ENCODE data around the gene GPR135. TPM values are rescaled to one million over a fixed set of nuclear protein-coding genes. Genes with fewer than 3 reads are reported as not detected.

GPR135 gene
- 0.65 TPM for polyA plus RNA-seq (2013, experiment 1 of 2)
- polyA plus RNA-seq (2013, experiment 2 of 2): 0.70 TPM

- no peaks in the 10 kb centered on the region for H3K36me3 ChIP-seq (ENCODE audit: insufficient read depth, low read length)
- H3K27ac ChIP-seq (ENCODE audit: low read depth, low read length): no peak within 1 kb of the TSS
- H3K4me3 ChIP-seq (ENCODE audit: low read length): peak within 1 kb of the TSS; percentile 71
- no peaks in the 10 kb centered on the region for H3K9me3 ChIP-seq (ENCODE audit: insufficient read depth, low read depth, low read length)
- 22% methylated on average over 40 of the region's 40 CpGs for WGBS
- peaks cover 49% of the 10 kb centered on the region for H3K27me3 ChIP-seq (ENCODE audit: insufficient read depth, low read length)
- H3K4me1 ChIP-seq (ENCODE audit: insufficient read depth, low read length): 0 out of 2 replicates have a peak, but pooled peaks cover 2% of the 10 kb centered on the region
- peak within 1 kb of the TSS; percentile 39; the same call in 1 of the 2 replicates for H3K9ac ChIP-seq (ENCODE audit: low read depth, low read length)
Observed at GRCh38 chr14:59465316-59466135, at the start of gene GPR135. TSS of gene GPR135 (minus strand) at chr14:59465380. CDS start at chr14:59465226, 154 bp downstream.

DNA sequence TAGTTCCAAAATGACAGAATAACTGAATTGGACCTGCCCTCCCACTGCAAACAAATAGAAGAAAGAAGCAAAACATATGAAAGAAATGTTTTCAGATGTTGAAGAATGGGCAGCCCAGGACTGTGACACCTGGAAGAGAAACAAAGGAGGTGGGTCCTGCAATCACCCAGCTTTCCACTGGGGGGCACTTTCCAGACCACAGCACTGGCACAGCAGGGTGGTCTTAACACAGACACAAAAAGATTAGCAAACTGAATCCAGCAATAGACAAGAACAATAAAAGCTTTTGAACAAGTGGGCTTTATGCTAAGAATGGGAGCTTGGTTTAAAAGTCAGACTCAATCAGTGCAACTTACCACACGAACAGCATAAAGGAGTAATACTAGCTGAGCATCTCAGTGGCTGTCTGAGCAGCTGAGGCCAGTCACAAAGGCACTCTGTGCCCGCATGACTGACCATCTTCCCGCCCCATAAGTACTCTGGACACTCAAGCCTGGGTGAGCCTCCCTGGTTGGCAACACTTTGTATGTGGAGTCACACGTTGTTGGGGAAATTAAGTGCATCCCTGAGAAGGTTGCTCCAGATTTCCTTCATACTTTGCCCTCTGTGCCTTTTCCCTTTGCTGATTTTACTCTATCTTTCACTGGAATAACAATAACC lies 46.9 kb upstream of the GPR135 start:
- H3K9me3 ChIP-seq (ENCODE audit: insufficient read depth, low read depth, low read length): peaks cover 4% of the 10 kb centered on the region; the same call in 1 of the 2 replicates
- H3K27me3 ChIP-seq (ENCODE audit: insufficient read depth, low read length): no peaks in the 10 kb centered on the region
- H3K27ac ChIP-seq (ENCODE audit: low read depth, low read length): no peak overlapping the region
- WGBS: 81% methylated on average over 4 of the region's 4 CpGs
- no peaks in the 10 kb centered on the region for H3K36me3 ChIP-seq (ENCODE audit: insufficient read depth, low read length)
- H3K4me3 ChIP-seq (ENCODE audit: low read length): no peak overlapping the region
- no peak overlapping the region for H3K9ac ChIP-seq (ENCODE audit: low read depth, low read length)
- H3K4me1 ChIP-seq (ENCODE audit: insufficient read depth, low read length): peaks cover 6% of the 10 kb centered on the region; the same call in 1 of the 2 replicates

DNA sequence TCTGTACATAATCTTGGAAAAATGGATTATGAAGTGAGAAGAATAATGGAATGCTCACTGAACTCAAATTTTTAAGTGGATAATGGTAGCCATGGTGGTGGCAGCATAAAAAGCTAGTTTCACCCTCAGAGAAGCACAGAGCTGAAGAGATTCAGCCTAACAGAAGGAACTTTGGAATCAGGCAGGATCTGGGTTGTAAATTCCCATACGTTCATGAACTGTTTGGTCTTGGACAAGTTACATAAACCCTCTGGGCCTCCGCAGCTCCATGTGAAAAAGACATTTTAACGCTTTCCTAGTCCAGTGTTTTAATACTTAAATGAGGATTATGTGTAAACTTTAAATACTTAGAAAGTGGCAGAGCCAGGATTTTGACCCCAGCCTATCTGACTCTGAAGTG lies 45.8 kb upstream of the GPR135 start:
- H3K36me3 ChIP-seq (ENCODE audit: insufficient read depth, low read length): no peaks in the 10 kb centered on the region
- H3K27ac ChIP-seq (ENCODE audit: low read depth, low read length): no peak overlapping the region
- no peak overlapping the region for H3K9ac ChIP-seq (ENCODE audit: low read depth, low read length)
- H3K4me1 ChIP-seq (ENCODE audit: insufficient read depth, low read length): peaks cover 6% of the 10 kb centered on the region; the same call in 1 of the 2 replicates
- no peak overlapping the region for H3K4me3 ChIP-seq (ENCODE audit: low read length)
- peaks cover 4% of the 10 kb centered on the region; the same call in 1 of the 2 replicates for H3K9me3 ChIP-seq (ENCODE audit: insufficient read depth, low read depth, low read length)
- 68% methylated on average over 3 of the region's 3 CpGs for WGBS
- no peaks in the 10 kb centered on the region for H3K27me3 ChIP-seq (ENCODE audit: insufficient read depth, low read length)

DNA sequence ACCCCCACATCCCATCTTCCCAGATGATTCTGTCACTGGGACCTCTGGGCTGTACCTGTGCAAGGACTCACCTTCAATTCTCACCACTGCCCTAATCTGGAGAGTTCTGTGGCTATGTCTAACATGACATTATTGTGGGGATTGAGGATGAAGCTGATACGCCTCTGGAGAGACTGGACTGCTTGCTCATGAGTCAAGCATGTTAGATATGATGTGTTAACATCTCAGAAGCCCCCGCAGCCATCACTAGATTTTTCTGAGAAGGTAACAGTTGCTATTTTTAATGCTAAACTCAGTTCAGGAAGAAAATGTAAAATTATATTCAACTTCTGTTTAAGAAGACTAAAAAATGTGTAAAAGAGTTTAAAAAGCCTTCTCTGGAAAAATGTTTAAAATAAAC lies 44.8 kb upstream of the GPR135 start:
- Histone ChIP-seq H3K27me3 (ENCODE audit: insufficient read depth, low read length) (no peaks in the 10 kb centered on the region), H3K9ac (ENCODE audit: low read depth, low read length) (no peak overlapping the region), H3K4me3 (ENCODE audit: low read length) (no peak overlapping the region), H3K9me3 (ENCODE audit: insufficient read depth, low read depth, low read length) (peaks cover 4% of the 10 kb centered on the region; the same call in 1 of the 2 replicates), H3K4me1 (ENCODE audit: insufficient read depth, low read length) (peaks cover 6% of the 10 kb centered on the region; the same call in 1 of the 2 replicates), H3K36me3 (ENCODE audit: insufficient read depth, low read length) (peaks cover under 1% of the 10 kb centered on the region; the same call in 1 of the 2 replicates), H3K27ac (ENCODE audit: low read depth, low read length) (no peak overlapping the region)
- WGBS: 95% methylated on average over 2 of the region's 2 CpGs

- H3K27me3 ChIP-seq (ENCODE audit: insufficient read depth, low read length): no peaks in the 10 kb centered on the region
- 92% methylated on average over 3 of the region's 3 CpGs for WGBS
- peaks cover 6% of the 10 kb centered on the region; the same call in 1 of the 2 replicates for H3K4me1 ChIP-seq (ENCODE audit: insufficient read depth, low read length)
- peaks cover 4% of the 10 kb centered on the region; the same call in 1 of the 2 replicates for H3K9me3 ChIP-seq (ENCODE audit: insufficient read depth, low read depth, low read length)
- H3K4me3 ChIP-seq (ENCODE audit: low read length): no peak overlapping the region
- H3K27ac ChIP-seq (ENCODE audit: low read depth, low read length): no peak overlapping the region
- H3K36me3 ChIP-seq (ENCODE audit: insufficient read depth, low read length): peaks cover 9% of the 10 kb centered on the region
- H3K9ac ChIP-seq (ENCODE audit: low read depth, low read length): no peak overlapping the region
Observed at GRCh38 chr14:59509101-59509500, 43.9 kb upstream of the GPR135 start.

GRCh38 chr14:59507752-59508103 lies 42.5 kb upstream of the GPR135 start:
- WGBS: 94% methylated on average over 3 of the region's 3 CpGs
- peaks cover 6% of the 10 kb centered on the region; the same call in 1 of the 2 replicates for H3K4me1 ChIP-seq (ENCODE audit: insufficient read depth, low read length)
- H3K9me3 ChIP-seq (ENCODE audit: insufficient read depth, low read depth, low read length): 0 out of 2 replicates have a peak, but pooled peaks cover under 1% of the 10 kb centered on the region
- no peaks in the 10 kb centered on the region for H3K27me3 ChIP-seq (ENCODE audit: insufficient read depth, low read length)
- H3K9ac ChIP-seq (ENCODE audit: low read depth, low read length): no peak overlapping the region
- H3K27ac ChIP-seq (ENCODE audit: low read depth, low read length): no peak overlapping the region
- H3K4me3 ChIP-seq (ENCODE audit: low read length): no peak overlapping the region
- peaks cover 22% of the 10 kb centered on the region for H3K36me3 ChIP-seq (ENCODE audit: insufficient read depth, low read length)

GRCh38 chr14:59507063-59507751 lies 42.0 kb upstream of the GPR135 start:
- Histone ChIP-seq H3K4me1 (ENCODE audit: insufficient read depth, low read length) (peaks cover 6% of the 10 kb centered on the region; the same call in 1 of the 2 replicates), H3K27me3 (ENCODE audit: insufficient read depth, low read length) (no peaks in the 10 kb centered on the region), H3K27ac (ENCODE audit: low read depth, low read length) (no peak overlapping the region), H3K9ac (ENCODE audit: low read depth, low read length) (no peak overlapping the region), H3K36me3 (ENCODE audit: insufficient read depth, low read length) (peaks cover 23% of the 10 kb centered on the region), H3K4me3 (ENCODE audit: low read length) (no peak overlapping the region), H3K9me3 (ENCODE audit: insufficient read depth, low read depth, low read length) (no peaks in the 10 kb centered on the region)

- WGBS: 90% methylated on average over 3 of the region's 4 CpGs
- Histone ChIP-seq H3K9ac (ENCODE audit: low read depth, low read length) (no peak overlapping the region), H3K36me3 (ENCODE audit: insufficient read depth, low read length) (peaks cover 61% of the 10 kb centered on the region), H3K4me1 (ENCODE audit: insufficient read depth, low read length) (0 out of 2 replicates have a peak, but pooled peaks cover 3% of the 10 kb centered on the region), H3K4me3 (ENCODE audit: low read length) (no peak overlapping the region), H3K27me3 (ENCODE audit: insufficient read depth, low read length) (no peaks in the 10 kb centered on the region), H3K27ac (ENCODE audit: low read depth, low read length) (no peak overlapping the region), H3K9me3 (ENCODE audit: insufficient read depth, low read depth, low read length) (no peaks in the 10 kb centered on the region)
Observed at GRCh38 chr14:59503256-59503655, 38.1 kb upstream of the GPR135 start.

DNA sequence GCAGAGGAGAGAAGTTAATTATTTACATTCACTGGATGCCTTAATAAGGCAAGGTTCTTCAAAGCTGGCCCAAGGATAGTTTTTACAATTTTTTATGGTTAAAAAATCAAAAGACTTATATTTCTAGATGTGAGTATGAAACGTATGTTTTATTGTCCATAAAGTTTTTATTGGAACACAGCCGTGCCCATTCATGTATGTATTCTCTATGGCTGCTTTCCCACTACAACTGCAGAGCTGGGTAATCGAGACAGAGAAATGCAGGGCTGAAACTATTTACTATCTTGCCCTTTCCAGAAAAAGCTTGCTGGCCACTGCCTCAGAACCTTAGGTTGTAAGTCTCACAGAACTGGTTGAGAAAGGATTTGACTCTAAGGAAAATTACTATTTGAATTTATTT lies 35.6 kb upstream of the GPR135 start:
- Histone ChIP-seq H3K36me3 (ENCODE audit: insufficient read depth, low read length) (peaks cover 84% of the 10 kb centered on the region), H3K9me3 (ENCODE audit: insufficient read depth, low read depth, low read length) (no peaks in the 10 kb centered on the region)
- WGBS: 98% methylated on average over 3 of the region's 3 CpGs

DNA sequence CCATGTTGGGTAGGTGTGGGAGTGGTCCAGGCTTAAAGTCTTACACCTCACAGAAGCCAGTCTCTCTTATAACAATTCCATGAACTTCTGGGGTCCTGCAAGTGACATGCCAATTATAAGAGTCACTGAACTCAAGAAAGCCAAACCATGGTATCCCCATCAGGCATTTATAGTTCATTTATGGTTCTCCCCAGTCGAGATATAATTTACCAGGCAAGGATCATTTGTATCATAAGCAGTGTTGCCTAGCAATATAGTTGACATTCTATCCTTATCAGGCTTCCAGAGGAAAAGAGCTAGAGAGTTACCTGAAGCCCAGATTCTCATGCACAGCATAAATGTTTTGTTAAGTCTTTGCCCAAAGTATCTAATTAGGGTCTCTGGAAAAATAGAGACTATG lies 27.2 kb upstream of the GPR135 start:
- Histone ChIP-seq H3K4me1 (ENCODE audit: insufficient read depth, low read length) (no peaks in the 10 kb centered on the region), H3K27ac (ENCODE audit: low read depth, low read length) (no peak overlapping the region), H3K4me3 (ENCODE audit: low read length) (no peak overlapping the region), H3K9me3 (ENCODE audit: insufficient read depth, low read depth, low read length) (0 out of 2 replicates have a peak, but pooled peaks cover 2% of the 10 kb centered on the region), H3K36me3 (ENCODE audit: insufficient read depth, low read length) (peaks cover 95% of the 10 kb centered on the region), H3K9ac (ENCODE audit: low read depth, low read length) (no peak overlapping the region), H3K27me3 (ENCODE audit: insufficient read depth, low read length) (no peaks in the 10 kb centered on the region)
- 87% methylated on average over 1 of the region's 1 CpG for WGBS

More for the DNA sequence above, 35.6 kb upstream of the GPR135 start:
- Histone ChIP-seq H3K27me3 (ENCODE audit: insufficient read depth, low read length) (no peaks in the 10 kb centered on the region), H3K27ac (ENCODE audit: low read depth, low read length) (no peak overlapping the region), H3K9ac (ENCODE audit: low read depth, low read length) (no peak overlapping the region), H3K4me1 (ENCODE audit: insufficient read depth, low read length) (no peaks in the 10 kb centered on the region), H3K4me3 (ENCODE audit: low read length) (no peak overlapping the region)
